GM19467 (cell line): Measurements from ENCODE around the gene SLC16A11.

ENCODE experiments used
- ATAC-seq: cut with Tn5 transposase; IDR thresholded peaks from one replicate; pipeline ENCODE4 v1.9.1; 2021; ENCODE audit warnings: mild to moderate bottlenecking, moderate library complexity; ENCODE audit not compliant: unreplicated experiment

The SLC16A11 gene

DNA sequence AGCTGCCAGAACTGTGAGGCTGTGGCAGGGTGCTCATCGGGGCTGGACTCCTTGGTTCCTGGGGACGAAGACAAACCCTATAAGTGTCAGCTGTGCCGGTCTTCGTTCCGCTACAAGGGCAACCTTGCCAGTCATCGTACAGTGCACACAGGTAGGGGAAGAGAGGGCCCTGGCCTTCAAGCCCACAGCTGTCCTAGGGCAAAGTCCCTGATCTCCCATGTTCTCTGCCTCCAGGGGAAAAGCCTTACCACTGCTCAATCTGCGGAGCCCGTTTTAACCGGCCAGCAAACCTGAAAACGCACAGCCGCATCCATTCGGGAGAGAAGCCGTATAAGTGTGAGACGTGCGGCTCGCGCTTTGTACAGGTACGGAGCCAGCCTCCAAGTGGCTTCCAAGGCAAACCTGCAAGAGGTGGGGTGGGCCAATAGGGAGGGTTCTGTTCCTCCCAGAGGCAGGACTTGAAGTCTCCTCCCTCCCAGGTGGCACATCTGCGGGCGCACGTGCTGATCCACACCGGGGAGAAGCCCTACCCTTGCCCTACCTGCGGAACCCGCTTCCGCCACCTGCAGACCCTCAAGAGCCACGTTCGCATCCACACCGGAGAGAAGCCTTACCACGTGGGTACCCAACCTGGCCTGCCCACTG is 17.3 kb downstream of the SLC16A11 start:
- no peak for ATAC-seq

DNA sequence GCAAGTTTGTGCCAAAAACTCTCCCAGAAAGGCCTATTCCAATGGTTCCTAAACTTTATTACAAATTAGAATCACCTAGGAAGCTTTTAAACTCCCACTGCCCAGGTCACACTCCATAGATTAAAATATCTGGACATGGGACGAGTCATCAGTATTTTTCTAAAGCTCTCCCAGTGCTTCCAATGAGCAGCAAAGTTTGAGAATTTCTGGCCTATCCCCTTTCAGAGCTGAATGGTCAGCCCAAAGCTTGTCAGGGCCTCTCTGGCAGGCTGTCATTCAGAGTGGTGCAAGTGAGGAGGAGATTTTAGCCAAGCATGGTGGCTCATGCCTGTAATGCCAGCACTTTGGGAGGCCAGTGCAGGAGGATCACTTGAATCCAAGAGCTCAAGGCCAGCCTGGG is 18.6 kb downstream of the SLC16A11 start:
- ATAC-seq, result no peak

DNA sequence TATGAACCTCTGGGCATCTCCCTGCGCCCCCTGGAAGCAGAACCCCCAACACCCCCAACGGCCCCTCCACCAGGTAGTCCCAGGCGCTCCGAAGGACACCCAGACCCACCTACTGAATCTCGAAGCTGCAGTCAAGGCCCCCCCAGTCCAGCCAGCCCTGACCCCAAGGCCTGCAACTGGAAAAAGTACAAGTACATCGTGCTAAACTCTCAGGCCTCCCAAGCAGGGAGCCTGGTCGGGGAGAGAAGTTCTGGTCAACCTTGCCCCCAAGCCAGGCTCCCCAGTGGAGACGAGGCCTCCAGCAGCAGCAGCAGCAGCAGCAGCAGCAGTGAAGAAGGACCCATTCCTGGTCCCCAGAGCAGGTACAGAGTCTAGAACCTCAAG is 19.5 kb downstream of the SLC16A11 start:
- ATAC-seq, result no peak

DNA sequence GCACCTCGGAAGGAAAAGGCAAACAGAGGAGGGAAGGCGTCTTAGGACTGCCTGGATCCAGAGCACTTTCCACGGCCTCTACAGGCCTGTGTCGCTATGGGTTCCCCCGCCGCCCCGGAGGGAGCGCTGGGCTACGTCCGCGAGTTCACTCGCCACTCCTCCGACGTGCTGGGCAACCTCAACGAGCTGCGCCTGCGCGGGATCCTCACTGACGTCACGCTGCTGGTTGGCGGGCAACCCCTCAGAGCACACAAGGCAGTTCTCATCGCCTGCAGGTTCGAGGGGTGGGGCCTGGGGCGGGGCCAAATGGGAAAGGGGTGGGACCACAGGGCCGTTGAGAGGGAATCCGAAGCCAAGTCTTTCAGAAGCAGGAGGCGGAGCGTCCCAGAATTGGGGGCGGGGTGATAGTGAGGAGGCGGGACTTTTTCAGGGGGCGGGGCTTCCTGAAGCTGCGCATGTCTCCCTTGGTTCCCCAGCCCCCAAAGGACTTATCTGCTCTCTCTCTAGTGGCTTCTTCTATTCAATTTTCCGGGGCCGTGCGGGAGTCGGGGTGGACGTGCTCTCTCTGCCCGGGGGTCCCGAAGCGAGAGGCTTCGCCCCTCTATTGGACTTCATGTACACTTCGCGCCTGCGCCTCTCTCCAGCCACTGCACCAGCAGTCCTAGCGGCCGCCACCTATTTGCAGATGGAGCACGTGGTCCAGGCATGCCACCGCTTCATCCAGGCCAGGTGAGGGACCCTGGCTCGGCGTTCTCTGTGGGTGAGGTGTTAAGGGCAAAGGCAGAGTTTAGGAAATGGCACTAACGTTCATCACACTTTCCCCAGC is 20.1 kb downstream of the SLC16A11 start:
- ATAC-seq, result no peak

DNA sequence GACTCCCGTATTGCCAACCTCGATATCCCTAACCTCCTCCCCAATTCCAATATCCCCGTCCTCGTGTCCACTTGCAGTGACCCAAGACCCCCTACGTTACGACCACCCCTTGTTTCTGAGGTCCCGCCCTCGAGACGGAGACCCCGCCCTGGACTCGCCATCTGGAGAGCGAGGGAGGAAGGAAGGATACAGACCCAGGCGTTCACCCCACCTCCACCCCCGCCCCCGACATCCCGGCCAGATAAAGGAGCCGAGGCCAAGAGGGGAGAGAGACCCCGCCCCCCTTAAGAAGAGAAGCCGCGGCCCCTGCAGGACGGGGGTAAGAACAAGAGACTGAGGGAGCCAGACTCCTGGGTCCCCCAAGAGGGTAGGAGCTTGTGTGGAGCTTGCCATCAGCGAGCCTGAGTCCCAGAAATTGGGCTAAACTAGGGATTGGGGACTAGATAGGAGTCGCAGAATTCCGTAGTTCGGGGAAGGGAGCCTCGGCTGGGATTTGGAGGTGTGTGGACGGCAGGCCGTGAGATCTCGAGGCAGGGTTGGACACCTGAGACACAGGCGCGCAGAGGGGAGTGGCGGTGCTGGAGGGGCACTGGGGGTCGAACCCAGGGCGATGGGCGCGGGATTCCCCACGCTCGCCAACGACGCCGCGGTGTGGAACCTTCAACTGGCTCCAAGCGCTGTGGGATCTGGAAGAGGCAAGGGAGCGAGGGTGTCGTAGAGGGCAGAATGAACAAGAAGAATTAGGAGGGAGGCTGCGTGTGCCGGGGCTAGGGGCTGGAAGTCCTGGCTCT is 20.9 kb downstream of the SLC16A11 start, which contains the start of gene BCL6B:
Gene BCL6B, plus strand, starts transcription at position 270 of the 791 bp plus-strand sequence. CDS start 622 bp downstream, outside the sequence.
- no peak for ATAC-seq

DNA sequence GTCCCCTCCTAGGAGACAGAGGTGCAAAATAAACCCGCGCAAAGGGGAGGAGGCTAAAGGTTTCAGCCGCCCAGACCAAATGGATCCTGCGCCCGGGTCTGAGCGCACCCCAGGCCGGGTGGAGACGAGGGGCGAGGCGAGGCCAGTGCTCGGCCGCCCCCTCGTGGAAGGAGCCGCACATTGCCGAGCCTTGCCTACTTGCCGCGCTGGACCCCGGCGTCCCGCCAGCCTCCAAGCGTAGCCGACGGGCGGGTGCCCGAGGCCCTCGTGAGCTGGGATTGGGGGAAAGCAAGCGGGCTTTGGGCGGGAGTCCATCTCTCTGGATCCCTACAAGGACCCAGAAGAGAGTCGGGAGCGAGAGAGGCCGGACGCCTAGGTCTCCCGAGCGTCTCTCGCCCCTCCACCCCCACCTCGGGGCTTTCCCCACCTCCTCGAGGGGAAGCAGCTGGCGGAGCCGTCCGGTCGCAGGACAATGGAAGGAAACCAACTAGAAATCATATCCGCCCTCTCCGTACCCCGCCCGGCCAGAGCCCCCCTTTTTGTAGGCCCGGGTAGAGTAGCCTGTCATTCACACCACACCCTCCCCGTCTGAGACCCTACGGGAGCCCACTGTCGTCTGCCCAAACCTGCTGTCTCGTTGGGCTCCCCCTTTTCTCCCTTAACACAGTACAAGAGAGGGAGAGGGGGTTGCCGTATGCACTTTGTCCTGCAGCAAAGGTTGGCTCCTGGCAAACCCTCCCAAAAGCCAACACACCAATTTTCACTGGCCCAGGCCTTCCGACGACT is 21.7 kb downstream of the SLC16A11 start:
- ATAC-seq, result no peak

DNA sequence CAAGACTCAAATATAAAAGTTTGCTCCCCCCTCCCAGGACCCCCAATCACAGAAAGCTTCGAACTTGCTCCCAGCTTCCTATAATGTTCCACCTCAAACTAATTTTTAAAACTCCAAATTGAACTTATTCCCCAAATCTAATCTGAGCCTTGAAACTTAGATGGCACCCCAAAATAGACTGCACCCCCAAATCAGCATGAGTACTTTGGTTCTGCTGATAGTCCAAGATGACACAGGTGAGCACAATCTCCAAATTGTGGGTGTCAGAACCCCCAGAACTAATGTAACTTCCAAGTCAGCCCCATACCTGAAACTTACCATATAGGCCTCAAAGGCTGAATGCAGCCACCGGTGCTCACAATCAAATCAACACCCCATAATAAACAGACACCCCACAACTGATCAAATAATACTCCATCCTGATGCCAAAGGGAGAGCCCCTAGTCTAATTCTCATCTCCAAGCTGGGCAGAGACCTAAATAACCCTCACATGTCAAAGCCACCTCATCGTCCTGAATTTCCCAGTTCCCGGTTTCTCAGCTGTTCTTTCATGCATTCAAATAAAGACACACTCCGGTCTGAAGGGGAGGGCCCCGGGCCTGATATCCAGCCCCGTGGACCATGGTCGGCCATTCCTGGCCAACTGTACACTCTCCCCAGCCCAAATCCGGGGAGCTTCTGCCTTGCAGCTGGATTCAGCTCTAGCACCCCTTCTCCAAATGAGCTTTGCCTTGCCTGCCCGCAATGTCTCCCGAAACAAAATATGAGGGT is 22.8 kb downstream of the SLC16A11 start:
- no peak for ATAC-seq

DNA sequence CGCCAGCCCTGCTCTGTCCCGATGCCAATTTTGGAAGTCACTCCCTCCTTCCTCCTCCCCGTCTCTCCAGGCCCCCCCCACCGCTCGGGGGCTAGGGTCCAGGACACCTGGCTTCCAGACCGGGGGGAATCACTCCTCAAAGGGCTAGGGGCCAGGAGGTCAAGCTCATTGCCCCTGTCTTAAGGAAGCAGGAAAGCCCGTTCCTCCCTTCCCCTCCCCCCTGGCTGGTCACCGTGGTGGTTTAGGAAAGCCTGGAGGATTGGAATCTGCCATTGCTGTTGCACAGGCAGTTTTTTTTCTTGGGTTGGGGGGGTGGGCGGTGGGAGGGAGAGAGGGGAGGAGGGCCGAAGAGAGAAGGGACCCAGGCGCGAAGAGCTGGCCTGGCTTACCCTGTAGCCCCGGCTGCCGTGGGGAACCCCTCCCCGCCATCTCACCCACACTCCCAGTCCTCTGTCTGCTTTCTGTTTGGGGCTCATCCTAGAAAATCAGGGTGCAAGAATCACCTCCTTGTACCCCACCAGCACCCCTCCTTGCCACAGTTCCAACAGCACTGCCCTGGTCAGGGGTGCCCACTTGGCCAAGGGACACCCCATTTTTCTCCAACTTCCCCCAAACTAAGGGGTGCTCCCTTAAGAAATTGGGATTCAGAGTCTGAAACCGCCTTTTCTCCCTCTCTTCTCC is 23.9 kb downstream of the SLC16A11 start:
- no peak for ATAC-seq

DNA sequence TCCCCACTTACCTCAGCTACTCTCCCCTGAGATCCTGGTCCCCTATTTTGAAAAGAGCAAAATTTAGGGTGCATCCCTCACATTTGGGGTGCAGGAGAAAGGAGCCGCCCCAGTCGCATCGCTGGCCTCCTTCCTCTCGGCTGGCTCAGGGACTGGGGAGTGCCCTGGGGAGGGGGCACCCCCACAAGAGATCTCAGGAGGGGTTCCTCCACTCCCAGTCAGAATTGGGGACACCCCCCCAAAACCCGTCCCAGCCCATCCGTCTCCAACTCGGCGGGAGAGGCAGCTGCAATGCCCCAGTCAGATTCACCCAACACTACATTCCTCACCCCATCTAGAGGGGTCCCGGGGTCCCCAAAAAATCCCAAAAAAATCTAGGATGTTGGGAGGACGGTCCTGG is 24.5 kb downstream of the SLC16A11 start:
- no peak for ATAC-seq

DNA sequence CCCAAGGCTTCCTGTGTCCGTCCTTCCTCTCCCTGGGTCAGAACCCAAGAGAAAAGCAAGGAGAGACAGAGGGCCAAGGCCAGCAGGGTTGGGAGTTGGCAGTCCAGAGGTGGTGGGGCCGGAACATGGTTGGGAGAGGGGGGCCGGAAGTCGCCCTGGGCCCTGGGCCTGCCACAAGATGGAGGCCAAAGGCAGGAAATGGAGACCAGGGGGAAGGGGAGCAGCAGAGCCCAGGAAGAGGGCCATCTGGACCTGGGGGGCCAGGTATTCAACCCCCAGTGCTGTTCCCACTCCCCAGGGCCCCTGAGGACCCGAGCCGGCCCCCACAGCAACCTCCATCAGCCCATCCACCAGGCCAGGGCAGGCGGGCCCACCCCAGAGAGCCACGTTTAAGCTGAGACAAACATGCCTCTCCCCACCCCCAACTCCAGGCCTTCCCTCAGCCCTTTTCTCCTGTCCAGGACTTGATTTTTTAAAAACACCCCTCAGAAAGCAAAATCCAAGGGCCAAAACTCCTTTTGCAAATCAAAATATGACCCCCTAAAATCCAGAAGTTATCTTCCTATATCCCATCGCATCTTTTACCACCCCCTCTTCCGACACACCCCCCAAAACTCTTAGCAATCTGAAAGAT is 25.4 kb downstream of the SLC16A11 start:
- no peak for ATAC-seq

DNA sequence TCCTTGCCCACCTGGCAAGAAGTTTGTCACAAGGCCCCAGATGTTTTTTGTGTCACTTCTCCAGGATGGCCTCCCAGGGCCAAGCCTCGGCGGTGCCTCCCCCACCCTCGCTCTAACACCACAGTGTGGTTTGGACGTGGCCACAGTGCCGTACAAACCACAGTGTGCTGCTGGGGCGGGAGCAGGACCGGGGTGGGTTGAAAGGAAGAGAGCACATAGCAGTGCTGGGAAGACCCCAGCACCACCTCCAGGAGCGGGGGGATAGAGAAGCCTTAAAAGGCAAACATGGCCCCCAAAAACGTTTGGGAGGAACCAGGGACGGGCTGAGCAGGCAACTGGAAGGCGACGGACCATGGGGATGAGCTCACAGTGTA is 26.1 kb downstream of the SLC16A11 start:
- no peak for ATAC-seq

DNA sequence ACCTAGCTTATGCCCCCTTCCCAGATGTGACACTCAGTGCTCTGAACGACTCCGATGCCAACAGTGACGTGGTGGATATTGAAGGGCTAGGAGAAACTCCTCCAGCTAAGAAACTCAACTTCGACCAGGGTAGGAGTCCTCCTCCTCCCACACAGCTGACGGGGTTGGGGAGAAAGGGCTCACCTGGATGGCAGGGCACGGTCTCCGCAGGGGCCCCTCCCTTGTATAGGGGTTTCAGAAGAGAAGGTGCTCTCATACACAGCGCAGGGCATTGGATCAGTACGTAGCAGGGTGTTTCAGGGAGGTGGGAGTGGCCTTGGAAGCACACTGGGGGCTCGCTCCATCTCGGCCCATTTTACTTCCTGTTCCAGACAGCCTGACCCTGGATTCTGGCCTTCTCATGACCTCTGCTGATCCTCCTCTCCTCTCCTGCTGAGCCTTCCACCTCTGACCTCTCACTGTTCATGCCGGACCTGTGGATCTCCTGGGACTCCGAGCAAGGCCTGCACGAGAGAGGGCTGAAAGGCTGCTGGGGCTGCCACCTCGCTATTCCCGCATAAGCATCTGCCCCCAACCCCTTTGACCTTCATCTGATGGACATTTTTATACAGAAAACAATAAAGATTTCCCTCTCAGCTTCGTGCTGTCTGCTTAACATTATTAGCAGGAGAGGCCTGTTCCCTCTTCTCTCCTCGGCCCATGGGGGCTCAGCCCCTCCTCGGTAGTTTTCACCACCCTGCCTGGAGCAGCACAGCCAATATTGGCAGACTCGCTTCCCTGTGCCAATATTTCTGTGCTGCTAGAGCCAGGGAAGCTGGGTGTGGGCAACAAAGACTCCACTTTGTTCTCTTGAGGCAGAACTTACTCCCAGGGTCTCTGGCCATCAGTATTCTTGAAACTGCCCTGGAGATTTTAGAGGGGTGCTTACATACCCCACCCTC is 26.7 kb downstream of the SLC16A11 start:
- ATAC-seq, result no peak

DNA sequence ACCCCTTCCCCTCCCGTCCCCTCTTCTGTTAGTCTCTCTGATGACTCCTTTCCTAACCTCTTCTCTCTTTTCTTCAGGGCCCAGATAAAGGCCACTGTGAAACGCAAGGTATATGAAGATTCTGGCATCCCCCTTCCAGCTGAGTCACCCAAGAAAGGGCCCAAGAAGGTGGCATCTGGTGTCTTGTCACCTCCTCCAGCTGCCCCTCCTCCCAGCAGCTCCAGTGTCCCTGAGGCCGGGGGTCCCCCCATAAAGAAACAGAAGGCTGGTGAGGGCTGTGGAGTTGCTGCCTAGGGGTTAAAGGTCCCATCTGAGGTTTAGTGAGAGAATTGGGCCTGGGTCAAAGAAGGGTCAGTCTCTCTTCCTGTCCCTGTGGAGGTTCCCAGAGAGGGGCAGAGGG is 27.5 kb downstream of the SLC16A11 start:
- no peak for ATAC-seq

DNA sequence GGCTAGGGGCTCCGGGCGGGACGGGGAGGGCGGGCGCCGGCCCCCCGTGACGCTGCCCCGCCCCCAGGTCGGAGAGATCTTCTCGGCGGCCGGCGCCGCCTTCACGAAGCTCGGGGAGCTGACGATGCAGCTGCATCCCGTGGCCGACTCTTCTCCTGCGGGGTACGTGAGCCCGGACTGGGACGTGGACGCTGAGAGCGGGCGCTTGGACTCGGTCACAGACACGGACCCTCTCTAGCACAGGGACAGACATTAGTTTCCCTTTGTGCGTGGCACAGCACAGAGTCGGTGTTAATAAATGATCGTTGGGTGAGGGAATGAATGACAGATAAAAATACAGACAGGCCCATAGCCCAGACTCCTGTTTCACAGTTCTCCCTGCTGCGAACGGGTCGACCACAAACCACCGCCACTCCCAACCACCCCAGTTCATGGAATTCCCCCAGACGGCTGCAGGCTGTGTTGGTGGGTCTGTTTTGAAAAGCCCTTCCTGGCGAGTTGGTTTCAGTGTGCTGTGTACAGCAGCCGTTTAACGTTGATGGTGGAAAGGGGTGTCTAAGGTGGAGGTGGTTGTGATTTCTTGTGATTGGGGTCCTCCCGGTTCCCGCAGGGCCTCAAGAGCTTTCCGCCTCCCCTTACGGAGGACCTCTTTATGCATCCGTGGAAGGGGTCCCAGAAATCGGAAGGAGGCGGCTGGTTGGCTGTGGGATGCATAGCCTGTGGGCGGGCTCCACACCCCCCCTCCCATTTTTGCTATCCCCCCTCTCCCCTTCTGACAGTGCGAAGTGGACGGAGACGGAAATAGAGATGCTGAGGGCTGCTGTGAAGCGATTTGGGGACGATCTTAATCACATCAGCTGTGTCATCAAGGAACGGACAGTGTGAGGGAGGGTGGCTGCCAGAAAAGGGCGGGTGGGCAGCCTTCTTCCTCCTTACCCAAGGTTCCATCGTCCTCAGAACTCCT is 28.6 kb downstream of the SLC16A11 start:
- peak; percentile 9 for ATAC-seq

DNA sequence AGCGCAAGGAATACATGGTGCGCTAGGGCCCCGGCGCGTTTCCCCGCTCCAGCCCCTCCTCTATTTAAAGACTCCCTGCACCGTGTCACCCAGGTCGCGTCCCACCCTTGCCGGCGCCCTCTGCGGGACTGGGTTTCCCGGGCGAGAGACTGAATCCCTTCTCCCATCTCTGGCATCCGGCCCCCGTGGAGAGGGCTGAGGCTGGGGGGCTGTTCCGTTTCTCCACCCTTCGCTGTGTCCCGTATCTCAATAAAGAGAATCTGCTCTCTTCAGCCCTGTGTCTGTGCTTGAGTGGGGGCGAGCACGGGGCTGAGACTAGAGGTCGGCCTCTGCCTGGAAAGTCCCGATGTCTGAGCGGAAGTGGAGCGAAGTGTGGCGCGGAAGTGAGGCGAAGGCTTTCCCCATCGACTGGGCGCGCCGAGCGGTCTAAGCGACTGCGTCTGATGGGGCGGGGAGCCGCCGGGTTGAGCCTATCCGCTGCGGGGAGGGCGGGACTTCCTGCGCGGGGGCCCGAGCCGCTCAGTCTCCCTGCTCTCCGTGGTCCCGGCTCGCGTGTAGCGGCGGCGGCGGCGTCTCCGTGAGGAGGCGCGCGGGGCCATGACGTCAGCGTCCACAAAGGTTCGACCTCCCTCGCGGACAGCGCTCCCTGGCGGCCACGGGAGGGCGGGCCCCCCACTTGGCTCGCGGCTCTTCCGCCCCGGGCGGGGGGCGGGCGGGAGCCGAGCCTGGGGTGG is 29.5 kb downstream of the SLC16A11 start:
- ATAC-seq, result peak; percentile 80

DNA sequence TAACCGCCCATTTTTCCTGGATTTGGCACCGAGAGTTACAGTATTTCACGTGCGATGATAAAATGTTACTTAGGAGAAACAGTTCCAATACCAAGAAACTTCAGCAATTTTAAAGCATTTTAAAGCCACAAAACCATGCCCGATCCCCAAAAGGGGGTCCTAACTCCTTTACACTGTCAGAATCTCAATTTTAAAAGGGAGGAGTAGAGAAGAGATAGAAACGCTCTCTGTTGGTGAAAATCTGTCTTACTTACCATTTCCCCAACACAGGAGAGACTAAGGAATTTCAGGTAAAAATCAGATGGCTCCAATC is 32.0 kb downstream of the SLC16A11 start:
- ATAC-seq, result no peak
